DND-41 (cell line): Measurements from ENCODE around the gene EHBP1.
"Not testable (repeated sequence)": the region's sequence is repeated elsewhere in the genome, so short reads cannot be mapped to it uniquely, and the experiment has no call there.

ENCODE experiments used
- ATAC-seq: fragments of 200-7000 bp; cut with Tn5 transposase; 3 replicates; pipeline ENCODE4 v1.9.1; 2021; ENCODE audit warnings: low read depth; ENCODE audit not compliant: insufficient read depth
- DNase-seq: peaks from one replicate; pipeline ENCODE4 v3.0.0-alpha.2; 2020
- H2AFZ ChIP-seq: 2 replicates; pipeline ENCODE4 v1.6.0; 2012; ENCODE audit warnings: low read depth, low read length
- H3K27ac ChIP-seq: 2 replicates; pipeline ENCODE4 v1.5.1; 2012; ENCODE audit warnings: low read length, inconsistent platforms
- H3K27me3 ChIP-seq: fragments of 200-600 bp; sonication (generic); 2 replicates; pipeline ENCODE4 v1.6.0; 2012; ENCODE audit warnings: low read length, mild to moderate bottlenecking, inconsistent platforms; ENCODE audit not compliant: insufficient read depth, poor library complexity
- H3K36me3 ChIP-seq: 2 replicates; pipeline ENCODE4 v1.5.1; 2012; ENCODE audit warnings: low read length, inconsistent platforms; ENCODE audit not compliant: insufficient read depth
- H3K4me1 ChIP-seq: 2 replicates; pipeline ENCODE4 v1.5.1; 2012; ENCODE audit warnings: mild to moderate bottlenecking, low read length; ENCODE audit not compliant: insufficient read depth
- H3K4me2 ChIP-seq: 2 replicates; pipeline ENCODE4 v1.6.0; 2012; ENCODE audit warnings: mild to moderate bottlenecking, moderate library complexity, low read length, inconsistent platforms; ENCODE audit not compliant: insufficient read depth
- H3K4me3 ChIP-seq, 2 experiments: fragments of 200-600 bp in 1 of 2; shearing (Covaris generic) in 1 of 2; 2 replicates each; pipeline ENCODE4 v1.5.1; 2012 to 2016; ENCODE audit warnings: inconsistent platforms in 2 of 2, low read length in 2 of 2, mild to moderate bottlenecking in 2 of 2, low read depth in 1 of 2, moderate library complexity in 1 of 2
- H3K79me2 ChIP-seq: 2 replicates; pipeline ENCODE4 v1.6.0; 2012; ENCODE audit warnings: low read length, inconsistent platforms; ENCODE audit not compliant: insufficient read depth
- H3K9ac ChIP-seq: 2 replicates; pipeline ENCODE4 v1.6.0; 2012; ENCODE audit warnings: low read depth, mild to moderate bottlenecking, inconsistent platforms, low read length, moderate library complexity
- H3K9me3 ChIP-seq: 2 replicates; pipeline ENCODE4 v1.5.1; 2012; ENCODE audit warnings: low read length, moderate library complexity, mild to moderate bottlenecking, inconsistent platforms; ENCODE audit not compliant: insufficient read depth, severe bottlenecking
- H4K20me1 ChIP-seq: 2 replicates; pipeline ENCODE4 v1.6.0; 2012; ENCODE audit warnings: low read length; ENCODE audit not compliant: insufficient read depth
- EZH2 ChIP-seq: IDR thresholded peaks from 3 replicates; pipeline ENCODE4 v1.6.1; 2012; ENCODE audit warnings: borderline replicate concordance, low read depth, mild to moderate bottlenecking, moderate library complexity, low read length, inconsistent platforms; ENCODE audit not compliant: severe bottlenecking
- TF ChIP-seq, protein P1 (sequence below): IDR thresholded peaks from 2 replicates; pipeline ENCODE4 v1.5.1; 2012; ENCODE audit warnings: borderline replicate concordance, low read length, moderate library complexity, mild to moderate bottlenecking; ENCODE audit not compliant: poor library complexity, severe bottlenecking; ENCODE audit errors: extremely low read depth

The EHBP1 gene

GRCh38 chr2:62706721-62707521 is 1.4 kb downstream of the EHBP1 start:
- Histone ChIP-seq H3K27ac (peak overlapping the region; percentile 69), H3K4me3 (peak overlapping the region; percentile 64 to 71), H3K79me2 (peaks cover 58% of the 10 kb centered on the region), H3K4me2 (peak overlapping the region; percentile 81), H3K9ac (peak overlapping the region; percentile 61), H2AFZ (peak overlapping the region; percentile 74), H3K27me3 (no peaks in the 10 kb centered on the region), H3K4me1 (peaks cover 60% of the 10 kb centered on the region), H4K20me1 (no peaks in the 10 kb centered on the region), H3K9me3 (no peaks in the 10 kb centered on the region), H3K36me3 (peaks cover 19% of the 10 kb centered on the region)
- DNase-seq: no peak
- TF ChIP-seq, protein P1, sequence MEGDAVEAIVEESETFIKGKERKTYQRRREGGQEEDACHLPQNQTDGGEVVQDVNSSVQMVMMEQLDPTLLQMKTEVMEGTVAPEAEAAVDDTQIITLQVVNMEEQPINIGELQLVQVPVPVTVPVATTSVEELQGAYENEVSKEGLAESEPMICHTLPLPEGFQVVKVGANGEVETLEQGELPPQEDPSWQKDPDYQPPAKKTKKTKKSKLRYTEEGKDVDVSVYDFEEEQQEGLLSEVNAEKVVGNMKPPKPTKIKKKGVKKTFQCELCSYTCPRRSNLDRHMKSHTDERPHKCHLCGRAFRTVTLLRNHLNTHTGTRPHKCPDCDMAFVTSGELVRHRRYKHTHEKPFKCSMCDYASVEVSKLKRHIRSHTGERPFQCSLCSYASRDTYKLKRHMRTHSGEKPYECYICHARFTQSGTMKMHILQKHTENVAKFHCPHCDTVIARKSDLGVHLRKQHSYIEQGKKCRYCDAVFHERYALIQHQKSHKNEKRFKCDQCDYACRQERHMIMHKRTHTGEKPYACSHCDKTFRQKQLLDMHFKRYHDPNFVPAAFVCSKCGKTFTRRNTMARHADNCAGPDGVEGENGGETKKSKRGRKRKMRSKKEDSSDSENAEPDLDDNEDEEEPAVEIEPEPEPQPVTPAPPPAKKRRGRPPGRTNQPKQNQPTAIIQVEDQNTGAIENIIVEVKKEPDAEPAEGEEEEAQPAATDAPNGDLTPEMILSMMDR: no peak
- TF ChIP-seq EZH2: no peak
- no peak for ATAC-seq

GRCh38 chr2:62708751-62709150 is 3.2 kb downstream of the EHBP1 start:
- Histone ChIP-seq H3K4me2 (peak overlapping the region; percentile 81), H4K20me1 (no peaks in the 10 kb centered on the region), H3K4me1 (peaks cover 69% of the 10 kb centered on the region), H2AFZ (no peak overlapping the region), H3K9me3 (no peaks in the 10 kb centered on the region), H3K9ac (0 out of 2 replicates have a peak overlapping the region, but pooled peaks have one; percentile 1), H3K27ac (no peak overlapping the region), H3K27me3 (no peaks in the 10 kb centered on the region), H3K4me3 (peak overlapping the region in 1 of 2 experiments; percentile 19; a peak in 1 of 4 replicates), H3K79me2 (peaks cover 75% of the 10 kb centered on the region), H3K36me3 (peaks cover 27% of the 10 kb centered on the region)
- ATAC-seq (no peak), DNase-seq (no peak)
- TF ChIP-seq, protein P1: no peak
- no peak for TF ChIP-seq EZH2

GRCh38 chr2:62711832-62712494 is 6.5 kb downstream of the EHBP1 start:
- H3K36me3 ChIP-seq: peaks cover 41% of the 10 kb centered on the region

GRCh38 chr2:62713196-62713595 is 7.7 kb downstream of the EHBP1 start:
- H3K9ac ChIP-seq, H3K27ac ChIP-seq, H3K9me3 ChIP-seq, DNase-seq, H2AFZ ChIP-seq, H3K4me3 ChIP-seq, H3K27me3 ChIP-seq, H3K4me2 ChIP-seq, H4K20me1 ChIP-seq, ATAC-seq: not testable (repeated sequence)
- Histone ChIP-seq H3K36me3 (peaks cover 44% of the 10 kb centered on the region), H3K79me2 (peaks cover 84% of the 10 kb centered on the region), H3K4me1 (peaks cover 40% of the 10 kb centered on the region)

More at GRCh38 chr2:62711832-62712494, 6.5 kb downstream of the EHBP1 start:
- TF ChIP-seq, protein P1: no peak
- no peak for TF ChIP-seq EZH2
- no peak overlapping the region for H3K9ac ChIP-seq
- H4K20me1 ChIP-seq: 0 out of 2 replicates have a peak, but pooled peaks cover 2% of the 10 kb centered on the region
- DNase-seq (no peak), ATAC-seq (no peak)
- peaks cover 52% of the 10 kb centered on the region for H3K4me1 ChIP-seq
- peak overlapping the region in 1 of 2 experiments; percentile 3; a peak in 1 of 4 replicates for H3K4me3 ChIP-seq
- H3K27me3 ChIP-seq: no peaks in the 10 kb centered on the region
- no peak overlapping the region for H2AFZ ChIP-seq
- H3K27ac ChIP-seq: no peak overlapping the region
- H3K4me2 ChIP-seq: peak overlapping the region; percentile 35; the same call in 1 of the 2 replicates
- no peaks in the 10 kb centered on the region for H3K9me3 ChIP-seq
- H3K79me2 ChIP-seq: peaks cover 88% of the 10 kb centered on the region
